KBM-7 (cell line): Measurements from ENCODE around the gene ZACN.

Source experiments
- DNase-seq: peaks from one replicate; pipeline ENCODE4 v3.0.0-alpha.2; 2015
- in situ Hi-C: fragments of 300-500 bp; cut with MboI; formaldehyde crosslinking; loops from 2 replicates; pipeline ENCODE4 v1.14.3; 2020; ENCODE audit warnings: low sequenced_read_pairs, low pct_unique_long_range_greater_than_20kb, mixed read lengths

Gene ZACN

GRCh38 chr17:76092526-76093413, 13.8 kb downstream of the ZACN start:
- in situ Hi-C loops, result no loop called here
- no peak for DNase-seq

- in situ Hi-C loops, result no loop called here
- no peak for DNase-seq
Measured at GRCh38 chr17:76094046-76094445, 15.1 kb downstream of the ZACN start.

- no peak for DNase-seq
- in situ Hi-C loops, result no loop called here
Measured at GRCh38 chr17:76095943-76096342, 17.0 kb downstream of the ZACN start.

- in situ Hi-C loops, result no loop called here
- DNase-seq, result no peak
Measured at GRCh38 chr17:76097716-76098295, 18.8 kb downstream of the ZACN start.

GRCh38 chr17:76102944-76103273, 23.9 kb downstream of the ZACN start:
- no peak for DNase-seq
- in situ Hi-C loops, result no loop called here

- in situ Hi-C loops, result no loop called here
- peak; percentile 89 for DNase-seq
Measured at GRCh38 chr17:76103274-76104139, 24.5 kb downstream of the ZACN start, which contains the start of gene EXOC7. Gene EXOC7 (minus strand): TSS chr17:76103787. CDS start chr17:76103692, 95 bp downstream.

- no peak for DNase-seq
- in situ Hi-C loops, result no loop called here
Measured at GRCh38 chr17:76104140-76104895, 25.3 kb downstream of the ZACN start.

- in situ Hi-C loops, result no loop called here
- no peak for DNase-seq
Measured at GRCh38 chr17:76104896-76105231, 25.9 kb downstream of the ZACN start.

- peak; percentile 17 for DNase-seq
- in situ Hi-C loops, result no loop called here
Measured at GRCh38 chr17:76106703-76107102, 27.7 kb downstream of the ZACN start.

GRCh38 chr17:76107509-76107908, 28.5 kb downstream of the ZACN start:
- peak; percentile 26 for DNase-seq
- in situ Hi-C loops, result no loop called here

- DNase-seq, result no peak
- in situ Hi-C loops, result no loop called here
Measured at GRCh38 chr17:76111956-76112355, 33.0 kb downstream of the ZACN start.

GRCh38 chr17:76115138-76115754, 36.3 kb downstream of the ZACN start:
- in situ Hi-C loops, result no loop called here

GRCh38 chr17:76119409-76120371, 40.7 kb downstream of the ZACN start:
- DNase-seq, result no peak
- in situ Hi-C loops, result loop anchor here (10.0 kb wide), 1 partner anchor 155 kb away; no protein-coding TSS in a partner anchor

More at GRCh38 chr17:76115138-76115754, 36.3 kb downstream of the ZACN start:
- no peak for DNase-seq

- no peak for DNase-seq
- in situ Hi-C loops, result loop anchor here (10.0 kb wide), 1 partner anchor 154 kb away; no protein-coding TSS in a partner anchor
Measured at GRCh38 chr17:76120658-76121008, 41.7 kb downstream of the ZACN start.

GRCh38 chr17:76121932-76122430, 43.0 kb downstream of the ZACN start:
- no peak for DNase-seq
- in situ Hi-C loops, result loop anchor here (10.0 kb wide), 1 partner anchor 153 kb away; no protein-coding TSS in a partner anchor

GRCh38 chr17:76122431-76123190, 43.6 kb downstream of the ZACN start:
- no peak for DNase-seq
- in situ Hi-C loops, result loop anchor here (10.0 kb wide), 1 partner anchor 152 kb away; no protein-coding TSS in a partner anchor

GRCh38 chr17:76123191-76123499, 44.2 kb downstream of the ZACN start:
- in situ Hi-C loops, result loop anchor here (10.0 kb wide), 1 partner anchor 152 kb away; no protein-coding TSS in a partner anchor
- DNase-seq, result no peak
